ENCODE data around the gene AFG1L.
"Not testable (repeated sequence)": the region's sequence is repeated elsewhere in the genome, so short reads cannot be mapped to it uniquely, and the experiment has no call there.

AFG1L gene

GRCh38 chr6:108291091-108291490, 3.8 kb upstream of the AFG1L start:
- no peak overlapping the region for H3K4me3 ChIP-seq (ENCODE audit: low read depth, low read length)
- TF ChIP-seq CTCF (IDR thresholded peaks at IDR 0.05; ENCODE audit: control insufficient read depth, extremely low read depth, insufficient read depth), result no peak
- no peak for DNase-seq (ENCODE audit: low read depth)

GRCh38 chr6:108292561-108292960, 2.3 kb upstream of the AFG1L start:
- not testable (repeated sequence) for H3K4me3 ChIP-seq (ENCODE audit: low read depth, low read length)
- peak; percentile 75 for DNase-seq (ENCODE audit: low read depth)

- H3K4me3 ChIP-seq (ENCODE audit: low read depth, low read length), result no peak overlapping the region
- TF ChIP-seq CTCF (IDR thresholded peaks at IDR 0.05; ENCODE audit: control insufficient read depth, extremely low read depth, insufficient read depth), result no peak
- no peak for DNase-seq (ENCODE audit: low read depth)
Observed at GRCh38 chr6:108293527-108294296, 1.1 kb upstream of the AFG1L start.

GRCh38 chr6:108294297-108294726, 542 bp upstream of the AFG1L start:
- TF ChIP-seq CTCF (IDR thresholded peaks at IDR 0.05; ENCODE audit: control insufficient read depth, extremely low read depth, insufficient read depth), result no peak
- no peak for DNase-seq (ENCODE audit: low read depth)
- peak overlapping the region; percentile 93 for H3K4me3 ChIP-seq (ENCODE audit: low read depth, low read length)

- peak overlapping the region; percentile 93 for H3K4me3 ChIP-seq (ENCODE audit: low read depth, low read length)
- no peak for DNase-seq (ENCODE audit: low read depth)
- TF ChIP-seq CTCF (IDR thresholded peaks at IDR 0.05; ENCODE audit: control insufficient read depth, extremely low read depth, insufficient read depth), result no peak
Observed at GRCh38 chr6:108295676-108296075, 822 bp downstream of the AFG1L start.

GRCh38 chr6:108302386-108302785, 7.5 kb downstream of the AFG1L start:
- TF ChIP-seq CTCF (IDR thresholded peaks at IDR 0.05; ENCODE audit: control insufficient read depth, extremely low read depth, insufficient read depth), result no peak
- no peak overlapping the region for H3K4me3 ChIP-seq (ENCODE audit: low read depth, low read length)
- no peak for DNase-seq (ENCODE audit: low read depth)

DNA sequence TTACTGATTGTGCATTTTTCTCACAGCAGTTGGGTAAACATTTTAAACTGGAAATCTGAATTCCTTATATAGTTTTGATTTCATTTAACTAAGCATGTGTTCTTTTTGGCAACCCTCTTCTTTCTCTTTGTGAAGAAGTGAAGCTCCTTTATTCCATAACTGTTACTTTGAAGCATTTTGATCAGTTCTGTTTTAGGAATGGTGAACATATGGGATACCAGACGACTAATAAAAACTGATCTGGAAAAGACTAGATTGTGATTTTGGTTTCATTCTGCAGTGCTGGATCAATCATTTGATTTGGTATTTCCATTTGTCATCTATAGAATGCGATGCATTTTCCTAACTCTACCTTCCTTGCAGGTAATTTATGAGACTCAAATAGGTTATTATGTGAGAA, 9.8 kb downstream of the AFG1L start:
- H3K4me3 ChIP-seq (ENCODE audit: low read depth, low read length), result no peak overlapping the region
- no peak for DNase-seq (ENCODE audit: low read depth)
- TF ChIP-seq CTCF (IDR thresholded peaks at IDR 0.05; ENCODE audit: control insufficient read depth, extremely low read depth, insufficient read depth), result no peak

DNA sequence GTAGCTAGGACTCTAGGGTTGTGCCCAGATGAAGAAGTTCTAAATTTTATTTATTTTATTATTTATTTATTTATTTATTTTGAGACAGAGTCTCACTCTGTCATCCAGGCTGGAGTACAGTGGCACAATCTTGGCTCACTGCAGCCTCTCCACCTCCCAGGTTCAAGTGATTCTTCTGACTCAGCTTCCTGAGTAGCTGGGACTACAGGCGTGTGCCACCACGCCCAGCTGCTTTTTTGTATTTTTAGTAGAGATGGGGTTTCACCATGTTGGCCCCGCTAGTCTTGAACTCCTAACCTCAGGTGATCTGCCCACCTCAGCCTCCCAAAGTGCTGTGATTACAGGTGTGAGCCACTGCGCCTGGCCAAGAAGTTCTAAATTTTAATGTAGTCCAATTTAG, 13.8 kb downstream of the AFG1L start:
- not testable (repeated sequence) for DNase-seq (ENCODE audit: low read depth); H3K4me3 ChIP-seq (ENCODE audit: low read depth, low read length)

Measured in LNCaP clone FGC (cell line).